HG03342 (cell line): ENCODE results near the gene REM2.

Experiments used
- ATAC-seq: cut with Tn5 transposase; IDR thresholded peaks from one replicate; pipeline ENCODE4 v1.9.1; 2021; ENCODE audit warnings: mild to moderate bottlenecking, moderate library complexity; ENCODE audit not compliant: unreplicated experiment

REM2 gene, protein sequence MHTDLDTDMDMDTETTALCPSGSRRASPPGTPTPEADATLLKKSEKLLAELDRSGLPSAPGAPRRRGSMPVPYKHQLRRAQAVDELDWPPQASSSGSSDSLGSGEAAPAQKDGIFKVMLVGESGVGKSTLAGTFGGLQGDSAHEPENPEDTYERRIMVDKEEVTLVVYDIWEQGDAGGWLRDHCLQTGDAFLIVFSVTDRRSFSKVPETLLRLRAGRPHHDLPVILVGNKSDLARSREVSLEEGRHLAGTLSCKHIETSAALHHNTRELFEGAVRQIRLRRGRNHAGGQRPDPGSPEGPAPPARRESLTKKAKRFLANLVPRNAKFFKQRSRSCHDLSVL

DNA sequence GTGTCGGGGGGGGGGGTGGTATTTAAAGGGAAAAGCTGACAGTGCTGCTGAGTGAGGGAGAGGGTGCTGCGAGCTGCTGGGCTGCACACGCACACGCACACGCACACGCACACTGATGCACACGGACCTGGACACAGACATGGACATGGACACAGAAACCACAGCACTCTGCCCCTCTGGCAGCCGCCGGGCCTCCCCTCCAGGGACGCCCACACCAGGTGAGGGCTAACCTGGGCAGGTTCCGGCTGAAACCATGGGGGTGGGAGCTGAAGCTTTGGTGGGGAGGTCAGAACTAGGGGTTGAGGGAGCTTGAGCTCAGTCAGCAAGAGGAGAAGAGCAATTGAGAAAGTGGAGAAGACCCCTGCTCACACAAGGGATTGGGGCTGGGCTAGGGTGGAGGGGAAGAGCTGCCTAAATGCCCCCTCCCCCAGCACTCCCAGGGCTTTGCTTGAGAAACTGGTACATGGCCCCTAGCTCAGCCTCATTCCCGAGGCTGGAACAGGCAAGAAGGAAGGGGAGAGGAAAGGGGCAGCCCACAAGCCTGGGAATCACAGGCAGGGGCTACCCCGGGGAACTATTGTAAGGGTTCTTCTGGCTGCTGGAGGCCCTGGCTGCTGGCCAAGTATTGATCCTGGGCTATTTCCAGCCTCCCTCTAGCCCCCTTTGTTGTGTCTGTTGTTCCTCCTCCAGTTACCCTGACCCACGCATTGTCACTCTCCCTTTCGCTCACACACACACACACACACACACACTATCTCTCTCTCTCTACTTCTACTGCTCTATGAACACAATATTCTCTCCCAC is at the start of gene REM2:
TSS of gene REM2 (plus strand) at position 50 of the 804 bp plus-strand sequence. CDS start at position 116, 66 bp downstream.
- ATAC-seq: no peak

DNA sequence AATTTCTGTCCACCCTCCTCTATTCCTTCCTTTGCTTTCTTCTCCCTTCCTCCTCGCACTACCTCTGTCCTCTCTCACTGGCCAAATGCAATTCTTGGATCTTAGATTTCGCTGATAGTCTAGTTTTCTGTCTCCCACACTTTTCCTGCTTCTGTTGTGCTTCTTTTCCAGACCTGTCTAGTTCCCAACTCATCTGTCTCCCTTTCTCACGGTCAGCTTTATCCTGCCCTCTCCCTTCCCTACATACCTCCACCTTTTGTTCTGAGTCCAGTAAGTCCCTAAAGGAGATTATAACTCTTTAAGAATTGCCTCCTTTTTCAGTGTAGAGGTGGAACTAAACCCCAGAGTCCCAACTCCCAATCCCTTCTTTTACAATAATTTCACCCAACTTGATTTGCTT is 47.5 kb upstream of the REM2 start:
- ATAC-seq: no peak

DNA sequence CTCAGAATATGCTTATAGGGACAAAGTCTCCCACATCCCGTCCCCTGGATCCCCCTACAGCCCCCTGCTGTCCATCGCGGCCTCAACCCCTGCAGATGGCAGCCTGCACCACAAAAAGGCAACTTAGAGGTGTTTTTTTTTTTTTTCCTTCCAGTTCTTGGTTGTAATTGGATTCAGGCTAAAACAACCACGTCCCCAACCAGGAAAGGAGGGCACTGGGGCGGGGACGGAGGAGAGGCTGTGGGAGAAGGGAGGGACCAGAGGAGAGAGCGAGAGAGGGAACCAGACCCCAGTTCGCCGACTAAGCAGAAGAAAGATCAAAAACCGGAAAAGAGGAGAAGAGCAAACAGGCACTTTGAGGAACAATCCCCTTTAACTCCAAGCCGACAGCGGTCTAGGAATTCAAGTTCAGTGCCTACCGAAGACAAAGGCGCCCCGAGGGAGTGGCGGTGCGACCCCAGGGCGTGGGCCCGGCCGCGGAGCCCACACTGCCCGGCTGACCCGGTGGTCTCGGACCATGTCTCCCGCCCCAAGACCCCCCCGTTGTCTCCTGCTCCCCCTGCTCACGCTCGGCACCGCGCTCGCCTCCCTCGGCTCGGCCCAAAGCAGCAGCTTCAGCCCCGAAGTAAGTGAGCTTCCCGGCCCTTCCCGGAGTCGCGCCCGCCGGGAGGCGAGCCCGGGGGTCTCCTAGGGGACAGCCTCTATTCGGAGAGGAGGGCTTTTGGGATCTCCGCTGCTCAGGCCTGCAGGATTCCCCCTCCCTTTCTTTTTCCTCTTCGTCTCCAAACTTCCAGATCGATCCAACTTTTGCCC is 46.5 kb upstream of the REM2 start, which contains the start of gene MMP14:
TSS of gene MMP14 (plus strand) at position 285 of the 813 bp plus-strand sequence. CDS start at position 518, 233 bp downstream.
- ATAC-seq: no peak

DNA sequence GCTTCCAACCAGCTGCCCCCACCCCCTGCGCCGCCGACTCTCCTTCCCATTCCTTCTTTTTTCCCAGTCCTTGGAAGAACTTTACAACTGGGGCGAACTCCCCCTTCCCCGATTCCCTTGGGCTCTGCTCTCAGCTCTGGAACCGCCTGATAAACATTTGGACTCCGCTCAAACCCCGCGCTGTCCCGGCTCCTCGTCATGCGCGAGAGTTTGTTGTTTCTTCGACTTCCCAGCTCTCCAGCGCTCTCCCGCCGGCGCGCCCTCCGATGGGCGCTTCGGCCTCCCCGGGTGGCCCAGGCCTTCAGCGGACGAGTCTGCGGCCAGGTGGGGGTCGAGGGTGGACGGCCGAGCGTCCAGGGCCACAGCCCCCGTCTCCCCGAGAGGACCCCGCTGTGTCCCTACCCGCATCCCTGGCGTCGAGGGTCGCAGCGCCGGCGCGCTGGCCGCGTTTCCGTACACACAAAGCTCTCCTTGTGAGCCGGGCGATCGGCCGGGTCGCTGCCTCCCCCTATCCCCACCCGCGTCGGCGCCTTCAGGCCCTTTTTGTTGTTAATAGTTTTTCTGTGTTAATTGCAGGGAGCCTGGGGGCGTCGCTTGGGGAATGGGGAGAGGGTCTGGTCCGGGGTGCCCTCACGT is 45.8 kb upstream of the REM2 start:
- no peak for ATAC-seq

DNA sequence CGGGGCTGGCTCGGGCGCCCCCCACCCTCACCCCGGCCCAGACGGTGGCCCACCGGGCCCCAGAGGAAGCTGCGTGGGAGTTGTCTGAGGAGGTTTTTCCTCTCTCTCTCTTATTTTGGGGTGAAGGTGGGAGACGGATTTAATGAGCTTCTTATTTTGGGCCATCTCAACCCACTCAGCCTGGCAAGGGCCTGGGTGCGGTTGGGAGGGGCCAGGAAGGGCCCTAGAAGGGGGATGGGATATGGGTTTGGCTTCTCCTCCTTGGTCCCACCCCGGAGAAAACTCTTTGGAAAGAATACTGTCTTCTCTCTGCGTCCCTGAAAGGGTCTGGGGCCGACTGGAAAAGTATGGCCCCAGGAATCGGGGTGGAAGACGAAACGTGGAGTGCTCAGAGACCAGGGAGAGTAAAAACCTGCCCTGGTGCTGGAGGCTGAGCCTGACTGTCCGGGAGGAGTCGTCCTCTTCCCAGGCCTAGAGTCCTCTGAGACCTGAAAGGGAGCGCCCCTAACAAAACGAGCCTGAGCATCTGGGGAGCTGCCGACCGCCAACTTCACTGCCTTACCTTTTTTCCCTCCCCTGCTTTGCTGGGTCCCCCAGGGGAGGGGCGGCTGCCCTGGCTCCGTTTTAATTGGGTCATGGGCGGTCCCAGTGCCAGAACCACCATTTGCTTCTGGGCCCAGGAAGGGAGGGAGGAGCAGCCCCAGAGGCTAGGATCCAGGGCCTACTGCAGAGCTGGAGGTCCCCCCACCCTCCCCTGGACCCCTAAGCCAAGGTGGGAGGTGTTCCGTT is 45.1 kb upstream of the REM2 start:
- no peak for ATAC-seq

DNA sequence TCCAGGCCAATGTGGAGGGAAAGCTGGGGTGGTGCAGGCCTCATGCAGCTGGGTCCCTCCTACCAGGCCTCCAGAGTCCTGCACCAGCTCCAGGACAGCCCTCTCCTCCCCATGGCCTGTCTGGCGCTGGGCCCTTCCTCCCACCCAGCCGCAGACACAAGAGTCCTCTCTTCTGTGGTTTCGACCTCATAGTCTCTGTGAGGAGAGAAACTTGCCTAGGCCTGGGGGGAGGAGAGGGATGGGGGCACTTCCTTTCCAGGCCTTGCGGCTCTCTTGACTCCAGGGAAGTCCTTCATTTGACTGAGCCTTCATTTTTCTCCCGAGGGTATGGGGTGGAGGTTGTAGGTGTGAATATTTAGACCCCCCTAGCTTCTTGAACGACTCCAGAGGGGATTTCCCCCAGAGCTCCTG is 44.4 kb upstream of the REM2 start:
- no peak for ATAC-seq

DNA sequence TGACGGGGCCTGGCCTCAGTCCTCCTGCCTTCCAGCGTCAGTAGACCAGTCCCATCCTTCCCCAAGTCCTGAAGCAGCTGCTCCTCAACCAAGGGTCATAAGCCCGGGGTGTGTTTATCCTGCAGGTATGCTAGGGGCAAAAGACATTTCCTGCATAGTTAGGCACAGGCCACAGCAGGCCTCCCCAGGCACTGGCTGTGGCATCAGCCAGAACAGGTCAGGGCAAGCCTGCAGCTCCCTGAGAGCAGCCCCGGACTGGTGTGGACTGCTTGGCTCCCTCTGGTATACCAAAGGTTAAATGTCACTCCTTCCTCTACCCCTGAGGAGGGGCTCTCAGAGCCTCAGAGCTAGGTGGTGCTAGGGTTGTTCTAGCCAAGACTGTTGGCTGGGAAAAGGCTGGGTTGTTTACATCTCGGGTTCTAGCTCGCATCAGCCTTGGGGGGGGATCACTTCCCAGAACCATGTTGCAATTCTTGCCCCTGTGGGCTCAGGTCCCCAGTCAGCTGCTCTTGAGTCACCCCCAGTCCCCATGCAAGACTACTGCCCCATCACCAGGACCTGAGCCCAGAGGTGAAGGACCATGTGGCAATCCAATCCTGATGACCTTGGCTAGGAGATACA is 43.8 kb upstream of the REM2 start:
- ATAC-seq: no peak

DNA sequence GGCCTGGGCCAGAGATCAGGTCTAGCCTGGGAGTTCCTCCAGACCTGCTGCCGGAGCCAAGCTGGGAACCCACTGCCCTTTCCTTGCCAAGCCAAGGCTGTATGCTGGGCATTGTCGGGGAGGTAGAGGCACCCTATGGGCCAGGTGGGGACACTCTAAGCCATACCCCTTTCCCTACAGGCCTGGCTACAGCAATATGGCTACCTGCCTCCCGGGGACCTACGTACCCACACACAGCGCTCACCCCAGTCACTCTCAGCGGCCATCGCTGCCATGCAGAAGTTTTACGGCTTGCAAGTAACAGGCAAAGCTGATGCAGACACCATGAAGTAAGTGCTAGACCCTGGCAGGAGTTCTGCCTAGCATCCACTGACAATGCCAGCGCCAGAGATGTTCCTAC is 41.7 kb upstream of the REM2 start:
- ATAC-seq: no peak

DNA sequence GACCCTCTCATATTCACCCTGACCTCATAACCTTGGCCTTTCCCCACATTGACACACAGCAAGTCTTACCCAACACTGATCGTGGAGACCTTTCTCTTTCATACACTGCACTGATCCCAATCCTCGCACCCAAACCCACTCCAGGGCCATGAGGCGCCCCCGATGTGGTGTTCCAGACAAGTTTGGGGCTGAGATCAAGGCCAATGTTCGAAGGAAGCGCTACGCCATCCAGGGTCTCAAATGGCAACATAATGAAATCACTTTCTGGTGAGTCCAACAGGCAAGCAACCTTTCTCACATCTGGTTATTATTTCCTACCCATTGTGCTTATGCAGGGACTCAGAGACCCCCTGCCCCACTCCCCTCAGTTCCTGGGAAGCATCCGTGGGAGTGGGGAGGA is 41.3 kb upstream of the REM2 start:
- ATAC-seq: no peak

DNA sequence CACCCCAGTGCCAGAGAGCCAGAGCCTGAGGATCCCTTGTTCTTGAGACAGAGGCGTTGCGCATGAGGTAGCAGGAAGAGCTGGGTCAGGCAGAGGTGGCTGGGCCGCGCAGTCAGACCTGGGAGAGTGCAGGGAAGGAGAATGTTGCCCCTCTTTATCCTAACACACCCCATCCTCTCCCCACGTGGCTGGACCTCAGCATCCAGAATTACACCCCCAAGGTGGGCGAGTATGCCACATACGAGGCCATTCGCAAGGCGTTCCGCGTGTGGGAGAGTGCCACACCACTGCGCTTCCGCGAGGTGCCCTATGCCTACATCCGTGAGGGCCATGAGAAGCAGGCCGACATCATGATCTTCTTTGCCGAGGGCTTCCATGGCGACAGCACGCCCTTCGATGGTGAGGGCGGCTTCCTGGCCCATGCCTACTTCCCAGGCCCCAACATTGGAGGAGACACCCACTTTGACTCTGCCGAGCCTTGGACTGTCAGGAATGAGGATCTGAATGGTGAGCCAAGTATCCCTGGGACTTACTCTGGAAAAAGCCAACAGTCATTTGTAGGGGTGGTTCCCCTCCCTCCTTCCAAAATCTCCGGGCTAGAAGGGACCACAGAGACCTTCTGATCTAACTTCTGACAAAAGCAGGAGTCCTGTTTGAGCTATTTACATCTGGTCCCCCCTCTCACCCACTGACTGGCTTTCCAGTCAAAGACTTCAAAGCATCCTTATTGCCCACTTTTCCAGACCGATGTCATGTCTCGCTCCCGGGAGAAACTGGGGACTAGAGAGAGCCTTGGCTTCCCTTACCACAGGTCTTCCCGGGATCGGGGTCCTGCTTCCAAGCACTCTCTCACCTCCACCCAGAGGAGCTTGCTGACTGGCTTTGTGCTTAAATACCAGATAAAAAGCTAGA is 40.6 kb upstream of the REM2 start:
- ATAC-seq: no peak

DNA sequence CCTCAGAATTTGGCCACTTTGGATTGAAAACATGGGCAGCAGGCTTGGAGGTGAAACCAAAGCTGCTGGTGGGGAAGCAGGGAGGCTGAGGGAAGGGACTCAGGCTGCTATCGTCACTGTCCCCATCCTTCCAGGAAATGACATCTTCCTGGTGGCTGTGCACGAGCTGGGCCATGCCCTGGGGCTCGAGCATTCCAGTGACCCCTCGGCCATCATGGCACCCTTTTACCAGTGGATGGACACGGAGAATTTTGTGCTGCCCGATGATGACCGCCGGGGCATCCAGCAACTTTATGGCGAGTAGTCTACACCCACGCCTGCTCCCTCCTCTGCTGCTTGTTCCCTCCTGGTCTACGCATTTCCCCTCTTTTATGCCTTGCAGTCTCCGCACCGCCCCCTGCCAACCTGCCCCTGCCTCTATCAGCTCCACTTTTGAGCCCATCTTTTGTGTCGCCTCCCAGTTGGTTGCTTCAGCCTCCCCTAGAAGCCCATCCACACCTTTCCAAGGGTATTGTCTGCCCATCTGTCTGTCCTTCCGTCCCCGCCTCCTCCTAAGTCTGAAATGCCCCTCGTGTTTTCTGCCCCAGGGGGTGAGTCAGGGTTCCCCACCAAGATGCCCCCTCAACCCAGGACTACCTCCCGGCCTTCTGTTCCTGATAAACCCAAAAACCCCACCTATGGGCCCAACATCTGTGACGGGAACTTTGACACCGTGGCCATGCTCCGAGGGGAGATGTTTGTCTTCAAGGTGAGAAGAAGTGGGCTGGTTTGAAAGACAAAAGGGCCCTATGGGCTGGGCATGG is 39.7 kb upstream of the REM2 start:
- no peak for ATAC-seq

DNA sequence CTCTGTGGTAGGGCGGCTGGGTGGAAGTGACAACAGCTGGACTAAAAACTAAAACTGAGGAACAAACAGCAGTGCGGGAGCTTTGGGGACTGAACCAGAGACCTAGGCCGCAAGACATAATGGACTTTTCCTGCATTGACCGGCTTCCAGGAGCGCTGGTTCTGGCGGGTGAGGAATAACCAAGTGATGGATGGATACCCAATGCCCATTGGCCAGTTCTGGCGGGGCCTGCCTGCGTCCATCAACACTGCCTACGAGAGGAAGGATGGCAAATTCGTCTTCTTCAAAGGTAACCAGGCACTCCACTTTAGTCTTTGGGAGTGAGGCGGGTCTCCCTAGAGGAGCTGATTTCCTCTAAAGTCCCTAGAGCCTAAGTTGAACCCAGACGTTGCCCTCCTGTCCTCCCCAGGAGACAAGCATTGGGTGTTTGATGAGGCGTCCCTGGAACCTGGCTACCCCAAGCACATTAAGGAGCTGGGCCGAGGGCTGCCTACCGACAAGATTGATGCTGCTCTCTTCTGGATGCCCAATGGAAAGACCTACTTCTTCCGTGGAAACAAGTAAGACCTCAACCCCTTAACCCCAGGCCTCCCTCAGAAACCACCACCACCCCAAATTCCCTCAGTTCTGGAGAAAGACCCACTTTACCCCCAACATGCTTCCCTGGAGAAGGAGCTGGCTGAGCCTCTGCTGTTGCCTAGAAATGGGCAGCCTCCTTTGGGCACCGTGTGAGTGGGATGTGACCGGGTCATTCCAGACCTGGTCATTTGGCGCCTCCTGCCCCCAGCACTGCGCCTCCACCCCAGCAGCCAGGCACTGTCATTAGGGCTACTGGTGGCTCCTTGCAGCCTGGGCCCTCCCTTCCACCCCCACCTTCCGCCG is 38.6 kb upstream of the REM2 start:
- ATAC-seq: no peak

DNA sequence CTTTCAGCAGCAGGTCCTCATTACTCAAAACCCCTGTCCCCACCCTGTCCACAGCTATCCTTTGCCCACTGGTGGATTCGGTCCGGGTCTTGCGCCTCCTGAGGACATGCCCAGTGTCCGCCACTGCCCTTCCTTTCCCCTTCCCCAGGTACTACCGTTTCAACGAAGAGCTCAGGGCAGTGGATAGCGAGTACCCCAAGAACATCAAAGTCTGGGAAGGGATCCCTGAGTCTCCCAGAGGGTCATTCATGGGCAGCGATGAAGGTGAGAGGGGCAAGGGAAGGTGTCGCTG is 38.0 kb upstream of the REM2 start:
- no peak for ATAC-seq

DNA sequence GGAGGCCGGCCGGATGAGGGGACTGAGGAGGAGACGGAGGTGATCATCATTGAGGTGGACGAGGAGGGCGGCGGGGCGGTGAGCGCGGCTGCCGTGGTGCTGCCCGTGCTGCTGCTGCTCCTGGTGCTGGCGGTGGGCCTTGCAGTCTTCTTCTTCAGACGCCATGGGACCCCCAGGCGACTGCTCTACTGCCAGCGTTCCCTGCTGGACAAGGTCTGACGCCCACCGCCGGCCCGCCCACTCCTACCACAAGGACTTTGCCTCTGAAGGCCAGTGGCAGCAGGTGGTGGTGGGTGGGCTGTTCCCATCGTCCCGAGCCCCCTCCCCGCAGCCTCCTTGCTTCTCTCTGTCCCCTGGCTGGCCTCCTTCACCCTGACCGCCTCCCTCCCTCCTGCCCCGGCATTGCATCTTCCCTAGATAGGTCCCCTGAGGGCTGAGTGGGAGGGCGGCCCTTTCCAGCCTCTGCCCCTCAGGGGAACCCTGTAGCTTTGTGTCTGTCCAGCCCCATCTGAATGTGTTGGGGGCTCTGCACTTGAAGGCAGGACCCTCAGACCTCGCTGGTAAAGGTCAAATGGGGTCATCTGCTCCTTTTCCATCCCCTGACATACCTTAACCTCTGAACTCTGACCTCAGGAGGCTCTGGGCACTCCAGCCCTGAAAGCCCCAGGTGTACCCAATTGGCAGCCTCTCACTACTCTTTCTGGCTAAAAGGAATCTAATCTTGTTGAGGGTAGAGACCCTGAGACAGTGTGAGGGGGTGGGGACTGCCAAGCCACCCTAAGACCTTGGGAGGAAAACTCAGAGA is 37.0 kb upstream of the REM2 start:
- no peak for ATAC-seq

DNA sequence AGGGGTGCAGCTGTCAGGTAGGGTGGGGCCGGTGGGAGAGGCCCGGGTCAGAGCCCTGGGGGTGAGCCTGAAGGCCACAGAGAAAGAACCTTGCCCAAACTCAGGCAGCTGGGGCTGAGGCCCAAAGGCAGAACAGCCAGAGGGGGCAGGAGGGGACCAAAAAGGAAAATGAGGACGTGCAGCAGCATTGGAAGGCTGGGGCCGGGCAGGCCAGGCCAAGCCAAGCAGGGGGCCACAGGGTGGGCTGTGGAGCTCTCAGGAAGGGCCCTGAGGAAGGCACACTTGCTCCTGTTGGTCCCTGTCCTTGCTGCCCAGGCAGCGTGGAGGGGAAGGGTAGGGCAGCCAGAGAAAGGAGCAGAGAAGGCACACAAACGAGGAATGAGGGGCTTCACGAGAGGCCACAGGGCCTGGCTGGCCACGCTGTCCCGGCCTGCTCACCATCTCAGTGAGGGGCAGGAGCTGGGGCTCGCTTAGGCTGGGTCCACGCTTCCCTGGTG is 36.2 kb upstream of the REM2 start:
- ATAC-seq: no peak
